NK-92 (cell line): ENCODE results near the gene FGF18.
"Not testable (repeated sequence)": the region's sequence is repeated elsewhere in the genome, so short reads cannot be mapped to it uniquely, and the experiment has no call there.

ENCODE experiments used
- DNase-seq: peaks from one replicate; lab custom pipeline; 2025; ENCODE audit not compliant: unreplicated experiment; lab: John Stamatoyannopoulos, UW

The FGF18 gene

GRCh38 chr5:171494452-171495121, 75.1 kb downstream of the FGF18 start:
- no peak for DNase-seq

DNA sequence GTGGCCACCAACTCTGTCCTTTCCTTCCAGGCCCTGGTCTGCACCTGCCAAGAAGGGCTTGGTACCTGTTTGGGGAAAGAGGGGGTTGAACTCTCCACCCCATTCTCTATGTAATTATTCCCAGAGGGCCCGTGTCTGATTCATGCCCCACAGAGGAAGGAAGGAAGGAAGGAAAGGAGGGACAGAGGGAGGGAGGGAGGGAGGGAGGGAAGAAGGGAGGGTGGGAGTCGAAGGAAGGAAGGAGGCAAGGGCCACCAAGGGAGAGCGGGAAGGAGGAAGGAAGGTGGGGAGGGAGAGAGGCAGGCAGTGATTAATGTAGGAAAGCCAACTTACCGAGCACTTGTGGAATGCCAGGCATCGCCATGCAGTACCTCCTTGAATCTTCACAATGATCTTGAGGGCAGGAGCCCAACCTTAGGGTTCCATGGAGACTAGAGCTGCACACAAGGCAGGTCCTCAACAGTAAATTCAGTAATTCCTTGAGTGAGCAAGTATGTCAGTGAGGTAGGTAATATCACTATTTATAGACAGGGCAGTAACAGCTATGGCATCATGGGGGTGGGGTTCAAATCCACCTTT, 75.8 kb downstream of the FGF18 start:
- no peak for DNase-seq

DNA sequence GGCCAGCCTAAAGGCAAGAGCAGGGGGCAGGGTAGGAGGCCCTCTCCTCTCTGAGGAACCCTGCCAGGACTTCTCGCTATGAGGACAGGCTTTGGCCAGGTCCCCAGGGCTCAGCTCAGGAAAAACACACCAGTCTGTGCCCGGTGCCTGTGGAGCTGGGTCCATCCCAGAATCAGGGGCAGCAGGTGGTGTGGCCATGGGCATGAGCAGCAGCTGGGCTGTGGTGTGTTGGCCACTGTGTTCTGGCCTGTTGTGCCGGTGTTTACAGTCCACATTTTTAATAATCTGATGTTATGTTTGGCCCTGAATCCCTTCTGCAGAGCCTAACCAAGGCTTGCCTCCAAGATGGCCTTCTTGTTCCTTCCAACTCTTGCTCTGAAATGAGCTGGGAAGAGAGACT, 77.0 kb downstream of the FGF18 start:
- no peak for DNase-seq

- not testable (repeated sequence) for DNase-seq
These were observed 78.0 kb downstream of the FGF18 start for GRCh38 chr5:171497494-171497893.

GRCh38 chr5:171498166-171498565, 78.7 kb downstream of the FGF18 start:
- DNase-seq = no peak

GRCh38 chr5:171499611-171500010, 80.2 kb downstream of the FGF18 start:
- DNase-seq = no peak

DNA sequence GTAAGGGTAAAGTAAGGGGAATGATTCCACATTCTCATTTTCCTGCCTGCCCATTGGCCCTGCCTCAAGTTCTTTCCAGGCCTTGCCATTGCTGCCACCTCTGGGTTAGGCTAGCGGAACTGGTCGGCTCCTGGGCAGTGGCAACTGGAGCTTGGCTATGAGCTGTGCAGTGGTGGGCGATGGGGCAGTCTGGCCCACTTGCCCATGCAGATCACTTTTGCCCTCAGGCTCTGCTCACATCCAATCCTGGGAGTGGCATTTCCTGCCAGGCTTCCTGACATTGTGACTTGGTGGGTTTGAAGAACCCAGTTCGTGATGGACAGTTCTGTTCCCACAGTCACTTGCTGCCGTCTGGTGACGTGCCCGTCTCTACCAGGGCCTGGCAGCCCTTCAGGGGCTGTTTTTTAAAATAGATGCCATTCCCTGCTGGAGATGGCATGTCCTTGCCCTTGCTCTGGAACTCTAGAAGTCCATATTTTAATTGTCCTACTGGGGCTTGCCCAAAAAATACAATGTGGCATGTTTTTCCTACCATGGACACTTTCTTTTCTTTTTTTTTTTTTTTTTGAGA, 86.1 kb downstream of the FGF18 start:
- no peak for DNase-seq

DNA sequence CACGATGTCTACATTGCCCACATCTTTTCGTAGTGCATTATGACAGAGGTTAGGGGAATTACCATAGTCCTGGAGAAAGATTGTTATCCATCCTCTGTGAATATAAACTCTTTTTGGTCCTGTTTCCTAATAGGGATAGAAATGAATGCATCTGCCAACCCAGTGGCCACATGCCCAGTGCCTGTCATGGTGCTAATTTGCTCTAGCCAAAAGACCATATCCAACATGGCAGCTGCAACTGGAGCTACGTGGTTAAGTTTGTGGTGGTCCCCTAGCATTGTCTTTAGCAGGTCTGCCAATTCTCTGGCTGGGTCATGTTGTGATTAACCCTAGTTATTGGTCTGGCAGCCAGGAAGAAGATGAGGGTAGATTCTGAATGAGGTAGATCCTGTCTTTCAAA, 87.5 kb downstream of the FGF18 start:
- no peak for DNase-seq
